K562 (cell line): ENCODE measurements around the gene FIBP. TPM values are rescaled to one million over a fixed set of nuclear protein-coding genes. Genes with fewer than 3 reads are reported as not detected.

Source experiments
- ATAC-seq: fragments of 200-7000 bp; cut with Tn5 transposase; 3 replicates; pipeline ENCODE4 v1.9.1; 2020; ENCODE audit warnings: moderate library complexity
- BruUV-seq: library from RNA; stranded (reverse); fragments of 400-500 nt; replicated peaks from 2 replicates; lab custom pipeline; 2021; lab: Mats Ljungman, UMichigan
- CTCF ChIA-PET: fragments of 300-600 bp; formaldehyde crosslinking; extraction: SDS; loops from one replicate; lab custom pipeline; 2021; ENCODE audit warnings: low intra/inter-chr PET ratio; lab: Yijun Ruan, JAX
- POLR2A ChIA-PET: fragments of 300-600, 350-650 bp; sonication (Branson Sonifier 250); formaldehyde crosslinking; extraction: SDS; loops from one replicate; lab custom pipeline; 2021; ENCODE audit warnings: antibody characterized with exemption, inconsistent platforms; lab: Yijun Ruan, JAX
- DNase-seq, 4 experiments: peaks; one replicate each; pipeline versions ENCODE4 v3.0.0 to v3.0.0-alpha.2; 2011 to 2018; ENCODE audit warnings: low spot score in 3 of 4, mixed read lengths in 3 of 4; ENCODE audit errors: extremely low read depth in 1 of 4
- FAIRE-seq: peaks from 2 replicates; lab custom pipeline; 2011; peaks lifted over from hg19 to GRCh38; lab: Jason Lieb, UNC
- H2AFZ ChIP-seq: 2 replicates; pipeline ENCODE4 v1.6.0; 2011; ENCODE audit warnings: low read depth, low read length, control low read depth, inconsistent platforms
- H3K27ac ChIP-seq: fragments of 200-600 bp; 3 replicates; pipeline ENCODE4 v1.8.0; 2011; ENCODE audit warnings: low read depth, mild to moderate bottlenecking, control low read depth, inconsistent platforms, low read length, moderate library complexity, mixed read lengths; ENCODE audit errors: extremely low read depth
- H3K27me3 ChIP-seq, 2 experiments: fragments of 300-600 bp in 1 of 2; 2 replicates in 1 of 2; 3 replicates in 1 of 2; pipeline versions ENCODE4 v1.6.0 to v1.8.0; 2011; ENCODE audit warnings: inconsistent platforms in 2 of 2, low read length in 2 of 2, mild to moderate bottlenecking in 1 of 2, mixed read lengths in 1 of 2, moderate library complexity in 1 of 2; ENCODE audit not compliant: control insufficient read depth in 2 of 2, insufficient read depth in 2 of 2
- H3K36me3 ChIP-seq: fragments of 300-600 bp; 3 replicates; pipeline ENCODE4 v1.8.0; 2011; ENCODE audit warnings: mild to moderate bottlenecking, low read length, inconsistent platforms; ENCODE audit not compliant: control insufficient read depth, insufficient read depth
- H3K4me1 ChIP-seq, 2 experiments: fragments of 200-600 bp in 1 of 2; replicated peaks in 1 of 2; 2 replicates in 1 of 2; 3 replicates in 1 of 2; pipeline versions ENCODE4 v1.5.1 to v1.8.0; 2011; ENCODE audit warnings: inconsistent platforms in 2 of 2, low read length in 2 of 2, mild to moderate bottlenecking in 1 of 2, mixed read lengths in 1 of 2, moderate library complexity in 1 of 2; ENCODE audit not compliant: control insufficient read depth in 2 of 2, insufficient read depth in 2 of 2
- H3K4me2 ChIP-seq: 2 replicates; pipeline ENCODE4 v1.6.1; 2011; ENCODE audit warnings: low read length, control low read depth, inconsistent platforms, mixed read lengths; ENCODE audit not compliant: insufficient read depth
- H3K4me3 ChIP-seq: fragments of 200-600 bp; sonication (generic), shearing (Covaris generic); 2 replicates; pipeline ENCODE4 v1.5.1; 2016; ENCODE audit warnings: control low read depth, inconsistent platforms
- H3K79me2 ChIP-seq: fragments of 200-600 bp; 3 replicates; pipeline ENCODE4 v1.8.0; 2011; ENCODE audit warnings: low read length, inconsistent platforms; ENCODE audit not compliant: control insufficient read depth, insufficient read depth
- H3K9ac ChIP-seq, 2 experiments: 2 replicates each; pipeline versions ENCODE4 v1.6.0 to v1.6.1; 2011; ENCODE audit warnings: low read depth in 2 of 2, low read length in 2 of 2, control low read depth in 1 of 2, inconsistent platforms in 1 of 2, mild to moderate bottlenecking in 1 of 2, mixed read lengths in 1 of 2; ENCODE audit not compliant: insufficient read depth in 1 of 2
- H3K9me1 ChIP-seq: one replicate; pipeline ENCODE4 v1.6.0; 2011; ENCODE audit warnings: inconsistent platforms, mild to moderate bottlenecking, low read length, moderate library complexity; ENCODE audit not compliant: control insufficient read depth, insufficient read depth
- H3K9me3 ChIP-seq: replicated peaks from 2 replicates; pipeline ENCODE4 v1.5.1; 2011; ENCODE audit warnings: low read depth, low read length, inconsistent platforms; ENCODE audit not compliant: control insufficient read depth, insufficient read depth
- H4K20me1 ChIP-seq: replicated peaks from 2 replicates; pipeline ENCODE4 v1.6.1; 2011; ENCODE audit warnings: low read length, inconsistent platforms, mixed read lengths; ENCODE audit not compliant: control insufficient read depth, insufficient read depth
- DIDO1 ChIP-seq: fragments of 450-650 bp; IDR thresholded peaks from 2 replicates; pipeline ENCODE4 v1.6.1; 2016; ENCODE audit warnings: low read depth, missing biosample characterization, missing genetic modification characterization
- FOXA3 ChIP-seq, 2 experiments: fragments of 450-650 bp in 1 of 2; sonication (generic) in 1 of 2; formaldehyde crosslinking; IDR thresholded peaks in 1 of 2; conservative IDR thresholded peaks in 1 of 2; 2 replicates each; pipeline versions ENCODE4 v1.4.0 to v1.8.0; 2020 to 2022; ENCODE audit warnings: mild to moderate bottlenecking in 2 of 2, missing genetic modification reagents in 1 of 2
- FOXP1 ChIP-seq: sonication (generic); formaldehyde crosslinking; IDR thresholded peaks from 2 replicates; pipeline ENCODE4 v1.8.0; 2022; ENCODE audit warnings: mild to moderate bottlenecking, missing genetic modification reagents
- HDAC2 ChIP-seq: fragments of 450-650 bp; IDR thresholded peaks from 2 replicates; pipeline ENCODE4 v1.6.1; 2016; ENCODE audit warnings: mild to moderate bottlenecking
- HOXB6 ChIP-seq: fragments of 250-450 bp; sonication (Bioruptor Pico); IDR thresholded peaks from 2 replicates; pipeline ENCODE4 v1.5.1; 2022; ENCODE audit warnings: mild to moderate bottlenecking, borderline replicate concordance
- JUN ChIP-seq, 2 experiments: sonication (generic) in 1 of 2; formaldehyde crosslinking in 1 of 2; IDR thresholded peaks; 2 replicates each; pipeline versions ENCODE4 v1.6.1 to v1.8.0; 2012 to 2022; ENCODE audit warnings: borderline replicate concordance in 2 of 2, mild to moderate bottlenecking in 2 of 2, improper control_type of control experiment in 1 of 2, low read depth in 1 of 2, low read length in 1 of 2, missing genetic modification reagents in 1 of 2
- NR2C2 ChIP-seq, 2 experiments: fragments of 200-800 bp in 1 of 2; sonication (Bioruptor generic) in 1 of 2; sonication (generic) in 1 of 2; formaldehyde crosslinking in 1 of 2; IDR thresholded peaks; 2 replicates each; pipeline versions ENCODE4 v1.6.1 to v1.8.0; 2016 to 2022; ENCODE audit warnings: mild to moderate bottlenecking in 1 of 2, missing compliant biosample characterization in 1 of 2, missing genetic modification characterization in 1 of 2, missing genetic modification reagents in 1 of 2
- NR4A1 ChIP-seq, 2 experiments: fragments of 250-450 bp in 1 of 2; fragments of 450-650 bp in 1 of 2; sonication (Bioruptor Pico) in 1 of 2; IDR thresholded peaks; 2 replicates each; pipeline versions ENCODE4 v1.4.0 to v1.6.1; 2016 to 2020; ENCODE audit warnings: mild to moderate bottlenecking in 2 of 2, missing compliant biosample characterization in 1 of 2, missing genetic modification characterization in 1 of 2, moderate library complexity in 1 of 2
- PHF8 ChIP-seq: fragments of 200-600 bp; sonication (generic); IDR thresholded peaks from 2 replicates; pipeline ENCODE4 v1.6.1; 2012; ENCODE audit warnings: mixed run types, mild to moderate bottlenecking, inconsistent platforms, low read length, moderate library complexity, borderline replicate concordance
- RCOR1 ChIP-seq, 2 experiments: IDR thresholded peaks; 2 replicates each; pipeline ENCODE4 v1.6.1; 2012; ENCODE audit warnings: low read depth in 2 of 2, low read length in 2 of 2, borderline replicate concordance in 1 of 2, improper control_type of control experiment in 1 of 2
- WGBS: fragments of 100-300 bp; shearing (Covaris generic); methylation state at CpG from one replicate; pipeline ENCODE4 v1.1.6; 2016; ENCODE audit warnings: low coverage, mixed read lengths; ENCODE audit not compliant: insufficient coverage; ENCODE audit errors: missing lambda C conversion rate; 5-methylcytosine and 5-hydroxymethylcytosine counted together
- in situ Hi-C: fragments of 300-500 bp; cut with MboI; formaldehyde crosslinking; loops from 4 replicates; pipeline ENCODE4 v1.15.0; 2018; ENCODE audit warnings: inconsistent platforms, mixed read lengths
- intact Hi-C: fragments of 100-400 bp; cut with micrococcal nuclease; formaldehyde crosslinking; loops from 2 replicates; pipeline ENCODE4 v1.14.2; 2022
- polyA plus RNA-seq, 8 experiments: library from polyadenylated mRNA; depleted of rRNA in 4 of 8; stranded (reverse) in 5 of 8; unstranded in 3 of 8; fragments of >200 nt; fragmentation: Nextera tagmentation in 2 of 8; fragmentation: Illumina TruSeq in 1 of 8; extraction: Ambion mirVana in 2 of 8; extraction: Trizol in 1 of 8; gene quantifications; 2 replicates each; pipeline versions ENCODE4 v1.2.1 to v1.2.3, GENCODE V29; 2011 to 2014; ENCODE audit warnings: inconsistent platforms in 1 of 8, missing spikeins in 1 of 8
- total RNA-seq, 7 experiments: library from RNA; depleted of rRNA in 6 of 7; stranded (reverse); fragments of >200 nt in 6 of 7; fragmentation: Illumina TruSeq in 2 of 7; extraction: Trizol in 2 of 7; gene quantifications; 2 replicates each; pipeline versions ENCODE4 v1.2.1 to v1.2.3, GENCODE V29; 2011 to 2021; ENCODE audit warnings: low replicate concordance in 1 of 7
- TF ChIP-seq, protein P1 (sequence below): fragments of 250-450 bp; sonication (Bioruptor Pico); IDR thresholded peaks from 2 replicates; pipeline ENCODE4 v1.4.0; 2020; ENCODE audit warnings: mild to moderate bottlenecking
- TF ChIP-seq, protein P2 (sequence below): fragments of 250-450 bp; sonication (Bioruptor Pico); IDR thresholded peaks from 2 replicates; pipeline ENCODE4 v1.5.0; 2020; ENCODE audit warnings: mild to moderate bottlenecking

The FIBP gene
- total and polyA plus RNA-seq, 9 of the 15 experiments (the other 6 are each of a cell fraction or from before 2014, with no cell fraction given): 41.2 to 79.2 (median 48.6) TPM

DNA sequence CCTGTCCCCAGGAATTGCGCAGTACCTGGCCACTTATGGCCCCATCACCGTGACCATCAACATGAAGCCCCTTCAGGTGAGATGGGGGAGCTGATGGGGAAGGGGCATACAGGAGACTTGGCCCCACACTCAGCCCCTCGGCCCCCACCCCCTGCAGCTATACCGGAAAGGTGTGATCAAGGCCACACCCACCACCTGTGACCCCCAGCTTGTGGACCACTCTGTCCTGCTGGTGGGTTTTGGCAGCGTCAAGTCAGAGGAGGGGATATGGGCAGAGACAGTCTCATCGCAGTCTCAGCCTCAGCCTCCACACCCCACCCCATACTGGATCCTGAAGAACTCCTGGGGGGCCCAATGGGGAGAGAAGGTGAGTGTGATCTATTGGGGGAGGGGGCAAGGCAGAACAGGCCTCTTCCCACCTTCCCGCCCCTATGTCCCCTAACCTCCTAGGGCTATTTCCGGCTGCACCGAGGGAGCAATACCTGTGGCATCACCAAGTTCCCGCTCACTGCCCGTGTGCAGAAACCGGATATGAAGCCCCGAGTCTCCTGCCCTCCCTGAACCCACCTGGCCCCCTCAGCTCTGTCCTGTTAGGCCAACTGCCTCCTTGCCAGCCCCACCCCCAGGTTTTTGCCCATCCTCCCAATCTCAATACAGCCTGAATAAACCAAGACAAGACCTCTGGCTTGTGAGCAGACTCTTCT lies 5.1 kb downstream of the FIBP start:
- Histone ChIP-seq H3K27ac (no peak overlapping the region), H3K79me2 (peaks cover 12% of the 10 kb centered on the region), H3K9ac (no peak overlapping the region), H3K27me3 (no peaks in the 10 kb centered on the region), H2AFZ (no peak overlapping the region), H3K9me1 (no peaks in the 10 kb centered on the region), H4K20me1 (peaks cover 3% of the 10 kb centered on the region; the same call in 1 of the 2 replicates), H3K9me3 (no peaks in the 10 kb centered on the region), H3K4me2 (no peak overlapping the region), H3K36me3 (peaks cover 50% of the 10 kb centered on the region), H3K4me3 (no peak overlapping the region), H3K4me1 (peaks cover 8 to 38% of the 10 kb centered on the region in 2 experiments; a peak in 3 of 5 replicates)
- 87% methylated on average over 12 of the region's 13 CpGs for WGBS
- CTCF ChIA-PET: interaction anchor here (1.6 to 2.7 kb wide), 2 partner anchors 105 to 177 kb away, joined by 4 to 24 read pairs; no protein-coding TSS in a partner anchor
- ATAC-seq (no peak), FAIRE-seq (no peak), DNase-seq (no peak)
- TF ChIP-seq JUN (IDR thresholded peaks at IDR 0.05; ENCODE audit: borderline replicate concordance, low read depth, low read length) (no peak), JUN (CRISPR knock-in tag; IDR thresholded peaks at IDR 0.05; ENCODE audit: borderline replicate concordance) (no peak), FOXP1 (CRISPR knock-in tag) (no peak), FOXA3 (CRISPR knock-in tag; conservative IDR thresholded peaks at IDR 0.05 in 1 of 2, IDR thresholded peaks at IDR 0.05 in 1 of 2) (no peak), DIDO1 (tag) (no peak), NR4A1 (CRISPR knock-in tag; IDR thresholded peaks at IDR 0.05) (no peak), NR4A1 (tag; IDR thresholded peaks at IDR 0.05) (no peak), NR2C2 (CRISPR knock-in tag; IDR thresholded peaks at IDR 0.05) (no peak), NR2C2 (tag; IDR thresholded peaks at IDR 0.05) (no peak), PHF8 (no peak), HDAC2 (no peak), RCOR1 (IDR thresholded peaks at IDR 0.05; ENCODE audit: borderline replicate concordance in 1 of 2, low read depth in 2 of 2, low read length in 2 of 2) (no peak), HOXB6 (CRISPR knock-in tag) (no peak)
- TF ChIP-seq, protein P1, sequence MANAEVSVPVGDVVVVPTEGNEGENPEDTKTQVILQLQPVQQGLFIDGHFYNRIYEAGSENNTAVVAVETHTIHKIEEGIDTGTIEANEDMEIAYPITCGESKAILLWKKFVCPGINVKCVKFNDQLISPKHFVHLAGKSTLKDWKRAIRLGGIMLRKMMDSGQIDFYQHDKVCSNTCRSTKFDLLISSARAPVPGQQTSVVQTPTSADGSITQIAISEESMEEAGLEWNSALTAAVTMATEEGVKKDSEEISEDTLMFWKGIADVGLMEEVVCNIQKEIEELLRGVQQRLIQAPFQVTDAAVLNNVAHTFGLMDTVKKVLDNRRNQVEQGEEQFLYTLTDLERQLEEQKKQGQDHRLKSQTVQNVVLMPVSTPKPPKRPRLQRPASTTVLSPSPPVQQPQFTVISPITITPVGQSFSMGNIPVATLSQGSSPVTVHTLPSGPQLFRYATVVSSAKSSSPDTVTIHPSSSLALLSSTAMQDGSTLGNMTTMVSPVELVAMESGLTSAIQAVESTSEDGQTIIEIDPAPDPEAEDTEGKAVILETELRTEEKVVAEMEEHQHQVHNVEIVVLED: no peak
- TF ChIP-seq, protein P2, sequence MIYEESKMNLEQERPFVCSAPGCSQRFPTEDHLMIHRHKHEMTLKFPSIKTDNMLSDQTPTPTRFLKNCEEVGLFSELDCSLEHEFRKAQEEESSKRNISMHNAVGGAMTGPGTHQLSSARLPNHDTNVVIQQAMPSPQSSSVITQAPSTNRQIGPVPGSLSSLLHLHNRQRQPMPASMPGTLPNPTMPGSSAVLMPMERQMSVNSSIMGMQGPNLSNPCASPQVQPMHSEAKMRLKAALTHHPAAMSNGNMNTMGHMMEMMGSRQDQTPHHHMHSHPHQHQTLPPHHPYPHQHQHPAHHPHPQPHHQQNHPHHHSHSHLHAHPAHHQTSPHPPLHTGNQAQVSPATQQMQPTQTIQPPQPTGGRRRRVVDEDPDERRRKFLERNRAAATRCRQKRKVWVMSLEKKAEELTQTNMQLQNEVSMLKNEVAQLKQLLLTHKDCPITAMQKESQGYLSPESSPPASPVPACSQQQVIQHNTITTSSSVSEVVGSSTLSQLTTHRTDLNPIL (CRISPR knock-in tag): no peak
- POLR2A ChIA-PET: interaction anchor here (0.6 to 14.4 kb wide), 5 partner anchors 9 to 65 kb away, joined by 3 to 147 read pairs (median 13); partner anchors contain the start of genes CFL1 and MUS81
- intact Hi-C loops (no loop called here), in situ Hi-C loops (loop anchor here (5.0 kb wide), 1 partner anchor 104 kb away; no protein-coding TSS in a partner anchor)
- BruUV-seq: no TSS peak
